Sigmoid colon (tissue), 4 donors: Measurements from ENCODE around the gene ETV6.

ENCODE experiments used
- EP300 ChIP-seq, 4 donors: sonication (generic); formaldehyde crosslinking; IDR thresholded peaks; one replicate each; pipeline ENCODE4 v1.6.1; 2017; ENCODE audit warnings: antibody characterized with exemption in 4 of 4
- TF ChIP-seq, protein P1 (sequence below), 4 experiments: fragments of 450-650 bp in 3 of 4; fragments of 200-600 bp in 1 of 4; IDR thresholded peaks; one replicate each; pipeline ENCODE4 v1.5.1; 2016 to 2019; ENCODE audit warnings: antibody characterized with exemption in 4 of 4, mild to moderate bottlenecking in 3 of 4, moderate library complexity in 2 of 4

DNA sequence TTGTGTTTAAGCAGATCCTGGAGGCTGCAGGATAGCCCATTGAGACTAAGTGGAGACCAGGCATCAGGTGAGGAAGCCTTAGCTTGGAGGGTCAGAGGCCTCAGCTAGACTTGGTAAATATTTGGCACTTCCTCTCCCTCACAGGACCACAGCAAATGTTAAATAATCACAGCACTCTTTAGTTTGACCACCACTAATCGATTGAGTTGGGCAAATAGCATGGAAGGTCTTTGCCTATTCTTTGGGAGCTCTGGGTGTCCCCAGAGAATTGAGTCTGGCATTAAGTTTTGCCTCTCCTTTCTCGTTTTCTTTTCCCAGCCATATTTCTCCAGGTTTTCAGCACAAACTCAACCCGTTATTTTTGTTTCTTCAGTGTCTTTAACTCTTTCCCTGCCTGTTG is 61.4 kb downstream of the ETV6 start:
- TF ChIP-seq, protein P1, sequence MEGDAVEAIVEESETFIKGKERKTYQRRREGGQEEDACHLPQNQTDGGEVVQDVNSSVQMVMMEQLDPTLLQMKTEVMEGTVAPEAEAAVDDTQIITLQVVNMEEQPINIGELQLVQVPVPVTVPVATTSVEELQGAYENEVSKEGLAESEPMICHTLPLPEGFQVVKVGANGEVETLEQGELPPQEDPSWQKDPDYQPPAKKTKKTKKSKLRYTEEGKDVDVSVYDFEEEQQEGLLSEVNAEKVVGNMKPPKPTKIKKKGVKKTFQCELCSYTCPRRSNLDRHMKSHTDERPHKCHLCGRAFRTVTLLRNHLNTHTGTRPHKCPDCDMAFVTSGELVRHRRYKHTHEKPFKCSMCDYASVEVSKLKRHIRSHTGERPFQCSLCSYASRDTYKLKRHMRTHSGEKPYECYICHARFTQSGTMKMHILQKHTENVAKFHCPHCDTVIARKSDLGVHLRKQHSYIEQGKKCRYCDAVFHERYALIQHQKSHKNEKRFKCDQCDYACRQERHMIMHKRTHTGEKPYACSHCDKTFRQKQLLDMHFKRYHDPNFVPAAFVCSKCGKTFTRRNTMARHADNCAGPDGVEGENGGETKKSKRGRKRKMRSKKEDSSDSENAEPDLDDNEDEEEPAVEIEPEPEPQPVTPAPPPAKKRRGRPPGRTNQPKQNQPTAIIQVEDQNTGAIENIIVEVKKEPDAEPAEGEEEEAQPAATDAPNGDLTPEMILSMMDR (IDR thresholded peaks at IDR 0.05): no peak
- TF ChIP-seq EP300 (IDR thresholded peaks at IDR 0.05): no peak
